Skeletal muscle cell (primary cell): ENCODE data around the gene GAREM1.

Experiments
- DNase-seq: peaks from one replicate; pipeline ENCODE4 v3.0.0-alpha.2; 2010; ENCODE audit warnings: low read depth
- H3K4me3 ChIP-seq: 2 replicates; pipeline ENCODE4 v1.5.1; 2011; ENCODE audit warnings: low read depth, mild to moderate bottlenecking, control low read depth, low read length, moderate library complexity

The GAREM1 gene

DNA sequence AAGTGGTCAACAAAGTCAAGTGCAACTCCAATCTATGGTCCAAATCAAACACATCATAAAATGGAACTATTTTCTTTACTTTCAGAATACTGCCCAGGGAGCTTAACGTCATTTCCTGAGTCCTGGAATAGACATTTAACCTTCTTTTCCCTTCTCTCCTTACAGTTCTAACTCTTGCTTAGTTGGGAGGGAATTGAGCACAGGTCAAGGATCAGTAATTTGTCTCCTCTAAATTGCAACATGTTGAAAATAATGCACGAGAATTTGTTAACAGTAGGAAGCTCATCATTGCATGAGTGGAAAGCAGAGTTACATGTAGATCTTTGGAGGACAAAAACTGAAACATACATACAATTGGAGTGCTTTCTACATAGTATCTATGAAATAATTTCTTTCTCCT is 193.1 kb downstream of the GAREM1 start:
- DNase-seq = no peak

DNA sequence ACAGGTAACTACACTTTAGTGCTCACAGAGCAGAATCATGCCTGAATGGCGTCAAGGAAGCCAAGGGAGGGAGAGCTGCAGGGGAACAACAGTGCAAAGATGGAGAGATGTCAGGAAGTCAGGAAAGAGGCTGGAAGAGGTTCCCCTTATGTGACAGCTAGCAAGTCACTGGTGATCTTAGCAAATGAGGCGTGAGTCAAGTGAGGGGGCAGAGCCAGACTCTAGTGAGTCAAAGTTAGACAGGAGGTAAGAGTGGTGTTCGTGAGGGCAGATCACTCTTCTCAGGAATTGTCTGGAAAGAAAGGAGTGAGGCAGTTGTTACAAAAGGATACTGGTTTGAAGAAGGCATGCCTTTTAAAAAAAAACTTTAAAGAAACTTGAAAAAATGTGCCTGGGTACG is 193.8 kb downstream of the GAREM1 start:
- DNase-seq = no peak
- H3K4me3 ChIP-seq = no peak overlapping the region

More for the DNA sequence above, 193.1 kb downstream of the GAREM1 start:
- no peak overlapping the region for H3K4me3 ChIP-seq

GRCh38 chr18:32276256-32276655 is 194.4 kb downstream of the GAREM1 start:
- H3K4me3 ChIP-seq = no peak overlapping the region
- no peak for DNase-seq

DNA sequence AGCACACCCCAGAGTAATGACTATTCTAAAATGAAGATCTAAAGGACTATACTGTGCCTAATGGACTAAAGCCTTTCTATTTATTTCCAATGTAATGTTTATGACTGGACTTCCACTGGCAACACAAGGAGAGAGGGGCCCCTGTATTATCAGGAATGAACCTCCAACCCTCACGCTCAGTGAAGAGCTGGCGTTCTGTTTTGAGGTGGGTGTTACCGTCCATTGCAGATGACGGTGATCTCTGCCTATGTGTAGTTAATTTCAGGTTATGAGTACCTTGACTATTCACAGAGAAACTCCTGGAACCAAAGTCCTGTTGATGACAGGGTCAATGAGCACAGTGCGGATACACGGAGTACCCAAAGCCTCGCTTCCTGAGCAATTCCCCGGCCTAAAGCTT is 195.5 kb downstream of the GAREM1 start:
- no peak for DNase-seq
- no peak overlapping the region for H3K4me3 ChIP-seq

GRCh38 chr18:32274307-32274706 is 196.4 kb downstream of the GAREM1 start:
- no peak for DNase-seq
- H3K4me3 ChIP-seq = no peak overlapping the region

- DNase-seq = peak; percentile 8
- H3K4me3 ChIP-seq = no peak overlapping the region
Observed at GRCh38 chr18:32271672-32272208, 198.9 kb downstream of the GAREM1 start.

DNA sequence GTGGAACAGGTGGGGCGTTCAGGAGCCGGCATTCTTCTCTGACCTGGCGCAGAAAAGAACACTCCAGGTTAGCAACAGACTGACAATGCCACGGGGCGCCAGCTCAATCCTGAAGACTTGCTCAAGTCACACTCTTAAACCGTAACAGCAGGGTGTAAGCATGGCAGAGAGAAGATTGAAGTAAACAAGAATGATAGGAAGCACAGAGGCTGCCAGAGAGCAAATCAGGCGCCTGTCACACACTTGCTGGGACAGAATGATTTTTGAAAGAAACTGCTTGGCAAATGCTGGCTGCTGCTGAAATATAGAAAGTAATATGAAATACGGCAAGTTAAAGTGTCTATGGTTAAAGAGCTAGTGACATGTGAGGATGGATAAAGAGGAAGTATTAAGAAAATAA is 200.3 kb downstream of the GAREM1 start:
- H3K4me3 ChIP-seq = no peak overlapping the region
- no peak for DNase-seq

DNA sequence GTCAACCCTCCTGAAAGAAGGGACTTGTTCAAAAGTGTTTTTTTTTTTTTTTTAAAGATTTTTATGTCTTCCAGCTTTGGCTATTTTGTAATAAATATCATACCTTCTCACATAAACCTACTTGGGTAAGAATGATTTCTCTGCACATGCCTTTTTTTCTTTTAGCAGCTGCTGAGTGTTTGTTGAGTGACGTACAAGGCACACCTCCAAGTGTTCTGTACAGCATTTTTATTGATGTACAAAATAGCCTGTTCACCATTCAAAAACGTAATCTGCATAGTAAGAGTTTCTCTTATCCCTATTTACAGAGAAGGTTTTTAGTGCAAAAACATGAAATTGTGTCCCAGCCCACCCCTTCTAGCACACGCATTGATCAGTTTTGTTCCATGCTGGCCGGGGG is 203.2 kb downstream of the GAREM1 start:
- DNase-seq = no peak

DNA sequence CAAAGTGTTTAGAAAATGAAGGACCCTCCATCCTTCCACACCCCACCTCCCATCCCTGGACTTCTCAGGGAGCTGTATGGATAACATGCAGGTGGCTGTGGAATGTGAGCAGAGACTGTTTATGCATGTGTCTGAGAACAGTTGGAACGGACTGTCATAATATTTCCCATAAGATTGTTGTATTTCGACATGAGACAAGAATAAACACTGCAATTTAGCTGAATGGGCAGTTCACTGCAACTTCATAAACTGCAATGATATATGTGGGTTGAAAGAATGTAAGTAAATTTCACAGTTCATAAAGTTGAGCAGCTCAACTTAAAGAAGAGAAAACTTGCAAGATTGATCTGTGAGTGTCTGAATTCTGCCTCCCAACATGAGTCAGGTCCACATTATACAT is 206.3 kb downstream of the GAREM1 start:
- no peak for DNase-seq
- no peak overlapping the region for H3K4me3 ChIP-seq

More for the DNA sequence above, 203.2 kb downstream of the GAREM1 start:
- no peak overlapping the region for H3K4me3 ChIP-seq

DNA sequence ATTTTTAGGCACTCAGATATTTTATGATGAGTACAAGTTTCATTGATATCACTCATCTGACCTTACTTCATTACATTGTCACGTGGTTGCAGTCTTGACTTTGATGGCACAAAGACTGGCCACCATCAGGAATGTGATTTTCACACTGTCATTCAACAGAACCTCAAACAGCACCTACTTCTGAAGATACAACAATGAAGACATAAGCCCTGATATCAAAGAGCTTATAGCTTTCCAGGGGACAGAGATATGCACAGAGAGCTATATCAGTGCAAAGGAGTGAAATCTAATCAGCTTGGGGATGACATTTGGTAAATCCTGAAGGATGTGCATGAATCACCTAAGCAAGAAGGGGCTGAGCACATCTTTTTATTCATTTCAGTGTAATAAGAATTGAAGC is 208.6 kb downstream of the GAREM1 start:
- H3K4me3 ChIP-seq = no peak overlapping the region

GRCh38 chr18:32261003-32261402 is 209.7 kb downstream of the GAREM1 start:
- DNase-seq = no peak
- no peak overlapping the region for H3K4me3 ChIP-seq

More for the DNA sequence above, 208.6 kb downstream of the GAREM1 start:
- DNase-seq = no peak

DNA sequence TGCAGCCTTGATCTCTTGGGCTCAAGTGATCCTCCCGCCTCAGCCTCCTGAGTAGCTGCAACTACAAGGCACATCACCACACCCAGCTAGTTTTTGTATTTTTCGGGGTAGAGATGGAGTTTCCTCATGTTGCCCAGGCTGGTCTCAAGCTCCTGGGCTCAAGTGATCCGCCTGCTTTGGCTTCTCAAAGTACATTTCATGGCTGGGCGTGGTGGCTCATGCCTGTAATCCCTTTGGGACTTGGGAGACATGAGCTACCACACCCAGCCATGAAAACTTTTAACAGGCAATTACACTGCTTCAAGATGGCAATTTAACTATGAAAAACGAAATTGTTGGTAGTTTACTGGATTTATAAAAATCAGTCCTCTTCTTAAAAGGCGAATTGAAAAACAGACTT is 211.1 kb downstream of the GAREM1 start:
- DNase-seq = no peak
- H3K4me3 ChIP-seq = no peak overlapping the region

GRCh38 chr18:32258558-32259204 is 212.0 kb downstream of the GAREM1 start:
- DNase-seq = no peak
- H3K4me3 ChIP-seq = no peak overlapping the region

DNA sequence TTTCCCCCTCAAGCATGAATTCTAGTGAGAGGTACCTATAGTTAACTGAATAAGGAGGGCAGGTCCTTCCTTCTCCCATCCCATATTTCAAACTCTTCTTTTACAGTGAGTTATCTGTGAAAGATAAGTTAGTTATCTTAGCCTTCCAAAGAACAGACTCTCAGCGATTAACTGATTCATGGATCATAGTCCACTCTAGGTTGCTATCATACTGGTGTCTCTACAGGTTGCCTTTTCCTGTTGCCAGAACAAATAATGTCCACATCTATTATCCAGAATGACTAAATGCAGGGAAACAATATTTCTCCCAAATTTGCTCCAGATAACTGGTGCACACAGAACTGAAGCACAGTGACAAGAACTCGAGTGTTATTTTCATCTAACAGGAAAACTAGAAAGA is 212.5 kb downstream of the GAREM1 start:
- H3K4me3 ChIP-seq = no peak overlapping the region

DNA sequence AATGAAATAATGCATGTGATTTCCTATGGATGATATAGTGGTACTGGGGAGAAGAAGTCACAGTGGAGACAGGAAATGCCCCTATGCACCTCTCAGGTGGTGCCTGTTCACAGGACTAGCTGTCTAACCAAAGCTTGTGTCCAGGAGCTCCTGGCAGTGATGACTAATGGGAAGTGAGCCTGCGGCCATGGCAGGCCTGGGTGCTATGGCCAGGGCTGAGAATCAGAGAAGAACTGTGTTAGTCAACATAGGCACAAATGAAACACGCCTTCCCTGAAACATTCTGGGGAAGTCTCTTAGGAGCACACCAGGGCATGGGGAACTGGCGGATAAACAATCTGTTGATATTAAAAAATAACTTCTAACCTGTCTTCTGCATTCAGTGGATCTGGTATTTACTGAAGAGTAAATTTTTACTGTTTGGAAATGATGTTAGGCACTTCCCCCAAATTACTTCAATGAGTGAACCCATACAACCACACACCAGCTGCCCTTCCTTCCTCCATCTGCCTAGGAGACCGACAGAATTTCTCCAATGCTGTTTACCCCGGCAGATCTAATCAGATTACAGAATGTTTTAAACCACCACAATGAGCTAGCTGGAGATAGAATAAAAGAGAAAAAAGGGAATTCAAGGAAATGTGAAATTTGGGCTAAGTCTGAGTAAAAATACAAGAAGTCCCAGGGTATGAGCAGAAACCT is 213.4 kb downstream of the GAREM1 start:
- H3K4me3 ChIP-seq = no peak overlapping the region
- no peak for DNase-seq

More for the DNA sequence above, 212.5 kb downstream of the GAREM1 start:
- DNase-seq = no peak

DNA sequence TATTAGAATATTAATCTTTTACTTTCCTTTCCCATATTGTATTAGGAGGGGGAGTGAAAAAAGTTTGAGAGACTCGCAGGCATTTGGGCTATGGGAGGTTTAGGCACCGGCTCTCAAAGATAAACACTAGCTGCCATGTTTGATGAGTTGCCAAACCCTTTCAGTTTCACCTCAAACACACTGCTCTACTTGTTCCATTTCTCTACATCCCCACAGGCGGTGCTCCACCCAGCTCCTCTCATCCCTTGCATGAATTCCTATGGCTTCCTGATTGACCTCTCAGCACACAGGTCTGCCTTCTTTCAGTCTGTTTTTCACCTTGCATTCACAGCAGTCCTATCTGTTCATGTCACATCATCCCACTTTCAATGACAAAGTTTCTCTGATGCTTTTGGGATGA is 215.1 kb downstream of the GAREM1 start:
- no peak for DNase-seq
- no peak overlapping the region for H3K4me3 ChIP-seq

DNA sequence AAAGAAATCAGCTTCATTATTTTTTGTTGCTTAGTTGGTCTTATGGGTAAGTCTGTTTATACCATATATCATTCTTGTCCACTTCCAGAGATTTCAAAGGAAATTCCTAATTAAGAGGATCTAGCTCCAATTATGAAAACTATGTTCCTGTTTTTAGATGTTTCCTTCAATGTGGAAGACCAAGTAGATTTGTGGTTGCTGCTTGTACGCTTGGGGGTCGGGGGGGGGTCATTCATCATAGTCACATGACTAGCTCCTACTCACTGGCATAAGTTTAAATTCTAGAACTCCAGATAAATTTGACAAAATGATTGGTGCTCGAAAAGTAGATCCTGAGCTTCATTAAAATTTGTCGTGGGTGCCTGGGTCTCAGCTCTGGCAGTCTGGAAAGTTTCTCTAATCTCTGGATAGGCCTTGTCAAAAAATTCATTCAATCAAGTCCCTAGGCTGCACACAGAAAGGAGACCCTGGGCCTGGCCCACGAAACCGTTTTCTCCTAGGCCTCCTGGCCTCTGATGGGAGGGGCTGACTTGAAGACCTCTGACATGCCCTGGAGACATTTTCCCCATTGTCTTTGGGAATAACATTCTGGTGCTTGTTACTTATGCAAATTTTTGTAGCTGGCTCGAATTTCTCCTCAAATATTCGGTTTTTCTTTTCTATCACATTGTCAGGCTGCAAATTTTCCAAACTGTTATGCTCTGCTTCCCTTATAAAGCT is 218.4 kb downstream of the GAREM1 start:
- no peak for DNase-seq
- H3K4me3 ChIP-seq = no peak overlapping the region

DNA sequence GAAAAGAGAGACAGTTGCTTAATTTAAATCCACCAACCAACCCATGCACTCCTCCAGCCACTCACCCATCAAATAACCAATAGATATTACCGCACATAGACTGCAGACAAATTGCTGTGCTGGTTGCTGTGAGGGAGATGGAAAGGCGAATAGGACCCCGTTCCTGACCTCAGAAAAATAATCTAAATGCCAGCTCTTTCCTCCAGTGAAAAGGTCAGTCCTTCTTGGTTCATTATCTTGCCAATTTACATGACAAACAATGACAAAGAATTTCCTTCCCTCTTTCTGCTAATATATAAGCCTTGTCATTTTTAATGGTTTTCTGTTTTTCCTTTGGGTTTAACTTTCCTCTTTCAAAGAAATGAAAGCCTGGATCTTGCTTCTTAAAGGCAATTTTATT is 219.2 kb downstream of the GAREM1 start:
- H3K4me3 ChIP-seq = no peak overlapping the region
- no peak for DNase-seq

- no peak for DNase-seq
- H3K4me3 ChIP-seq = no peak overlapping the region
Observed at GRCh38 chr18:32249147-32249929, 221.3 kb downstream of the GAREM1 start.

DNA sequence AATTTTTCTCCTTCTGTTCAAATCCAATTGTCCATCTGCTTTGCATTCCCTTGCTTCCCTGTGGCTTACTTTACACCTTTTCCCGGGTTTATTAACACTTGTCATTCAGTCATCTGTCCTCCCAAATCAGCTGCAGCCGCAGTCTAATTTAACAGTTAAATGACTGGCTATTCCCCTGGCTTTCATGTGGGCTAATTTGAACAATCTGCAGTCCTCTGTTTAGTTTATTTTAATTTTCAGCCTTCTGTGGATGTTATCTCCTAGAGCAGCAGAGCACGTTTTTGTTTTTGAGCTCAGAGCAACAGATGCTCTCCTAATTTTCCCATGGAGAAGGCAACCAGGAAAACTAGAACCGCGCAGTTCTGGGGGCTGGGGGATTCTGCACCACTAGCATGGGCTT is 225.8 kb downstream of the GAREM1 start:
- no peak for DNase-seq
- H3K4me3 ChIP-seq = no peak overlapping the region
